Suppressor macrophage (primary cell): Measurements from ENCODE around the gene UBE2O.
"Not testable (repeated sequence)": the region's sequence is repeated elsewhere in the genome, so short reads cannot be mapped to it uniquely, and the experiment has no call there.

Source experiments
- DNase-seq, 4 experiments: peaks; one replicate each; pipeline ENCODE4 v3.0.0-alpha.2; 2020 to 2022

Gene UBE2O

GRCh38 chr17:76370261-76370993 lies 82.5 kb downstream of the UBE2O start:
- peak in 3 of 4 experiments; percentile 37 to 43 (median 40) for DNase-seq

GRCh38 chr17:76369804-76370203 lies 83.1 kb downstream of the UBE2O start:
- no peak for DNase-seq

GRCh38 chr17:76369379-76369778 lies 83.6 kb downstream of the UBE2O start:
- DNase-seq = no peak

- no peak for DNase-seq
Observed at GRCh38 chr17:76368545-76368944, 84.4 kb downstream of the UBE2O start.

- DNase-seq = no peak
Observed at GRCh38 chr17:76367642-76368041, 85.3 kb downstream of the UBE2O start.

- no peak for DNase-seq
Observed at GRCh38 chr17:76366247-76366646, 86.7 kb downstream of the UBE2O start.

- peak in 3 of 4 experiments; percentile 39 to 49 (median 42) for DNase-seq
Observed at GRCh38 chr17:76365256-76365903, 87.6 kb downstream of the UBE2O start.

- DNase-seq = no peak
Observed at GRCh38 chr17:76363107-76363842, 89.7 kb downstream of the UBE2O start.

- DNase-seq = no peak
Observed at GRCh38 chr17:76360461-76360860, 92.5 kb downstream of the UBE2O start.

- not testable (repeated sequence) for DNase-seq
Observed at GRCh38 chr17:76359776-76360175, 93.2 kb downstream of the UBE2O start.

GRCh38 chr17:76359375-76359774 lies 93.6 kb downstream of the UBE2O start:
- no peak for DNase-seq

GRCh38 chr17:76357597-76358158 lies 95.3 kb downstream of the UBE2O start:
- no peak for DNase-seq

GRCh38 chr17:76356803-76357456 lies 96.0 kb downstream of the UBE2O start:
- DNase-seq = no peak

- no peak for DNase-seq
Observed at GRCh38 chr17:76354747-76355310, 98.1 kb downstream of the UBE2O start.

- DNase-seq = no peak
Observed at GRCh38 chr17:76354317-76354729, 98.6 kb downstream of the UBE2O start.

GRCh38 chr17:76353599-76354316 lies 99.2 kb downstream of the UBE2O start, which contains the start of gene PRPSAP1:
Gene PRPSAP1, minus strand, starts transcription at chr17:76353916. Its CDS starts 213 bp downstream, at chr17:76353703.
- peak; percentile 90 to 97 (median 95) for DNase-seq

GRCh38 chr17:76353004-76353598 lies 99.9 kb downstream of the UBE2O start:
- peak; percentile 48 to 79 (median 59) for DNase-seq

GRCh38 chr17:76351526-76352071 lies 101.4 kb downstream of the UBE2O start:
- no peak for DNase-seq

GRCh38 chr17:76350463-76350862 lies 102.5 kb downstream of the UBE2O start:
- DNase-seq = no peak

GRCh38 chr17:76346936-76347335 lies 106.0 kb downstream of the UBE2O start:
- DNase-seq = not testable (repeated sequence)
